Activated T-cell treated with anti-CD3 and anti-CD28 coated beads, Interleukin-2, amount 50 U/mL, for 48 hours (primary cell): Measurements from ENCODE around the gene EHD4.

Experiments
- DNase-seq, 2 experiments: peaks; one replicate each; pipeline ENCODE4 v3.0.0-alpha.2; 2020

The EHD4 gene

DNA sequence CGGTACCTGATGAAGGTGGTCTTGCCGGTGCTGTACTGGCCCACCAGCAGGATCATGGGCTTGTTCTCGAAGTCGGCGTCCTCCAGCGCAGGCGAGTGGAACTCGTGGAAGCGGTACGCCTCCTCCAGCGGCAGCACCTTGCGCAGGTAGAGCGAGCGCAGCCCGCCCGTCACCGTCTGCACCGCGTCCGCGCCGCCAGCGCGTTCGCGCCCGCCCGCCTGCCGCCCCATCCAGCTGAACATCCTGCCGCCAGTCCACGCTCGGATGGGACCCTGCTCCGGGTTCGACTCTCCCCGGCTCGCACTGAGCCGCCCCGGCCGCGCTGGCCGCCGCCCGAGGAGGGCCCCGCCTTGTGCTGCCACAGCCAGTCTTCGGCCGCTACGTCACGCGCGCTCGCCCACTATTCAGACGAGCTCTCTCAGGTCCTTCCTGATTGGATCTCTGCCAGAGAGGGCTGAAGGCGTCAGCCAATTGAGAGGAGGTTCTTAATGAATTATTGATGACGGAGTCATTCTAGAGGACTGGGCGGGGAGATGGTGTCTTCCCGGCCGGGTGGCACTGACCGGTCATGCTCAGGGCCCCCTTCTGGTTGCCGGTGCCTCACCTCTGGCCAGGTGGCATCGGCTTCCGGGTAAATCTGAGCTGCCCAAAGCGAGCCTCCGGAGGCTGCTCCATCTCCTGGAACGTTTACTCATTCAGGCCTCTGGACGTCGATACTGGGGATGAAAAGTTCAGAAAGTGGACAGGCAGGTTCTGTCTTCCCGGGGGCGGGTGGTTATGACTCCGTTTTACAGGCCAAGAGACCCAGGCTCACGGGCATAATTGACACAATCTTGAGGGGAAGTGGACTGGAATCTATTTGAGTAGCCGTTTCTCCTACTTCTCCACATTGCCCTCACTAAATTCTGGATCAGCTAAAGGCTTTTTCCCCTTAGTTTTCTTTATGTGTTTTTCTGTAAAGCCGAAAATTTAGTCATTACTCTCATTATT, at the start of gene EHD4:
Gene EHD4 (minus strand): TSS at position 305 of the 990 bp plus-strand sequence. CDS start 63 bp downstream, at position 242.
- DNase-seq: peak; percentile 96

- DNase-seq: no peak
Observed at GRCh38 chr15:42021593-42021992, 49.2 kb upstream of the EHD4 start.

- no peak for DNase-seq
Observed at GRCh38 chr15:42020713-42021273, 48.4 kb upstream of the EHD4 start, which contains the start of gene PLA2G4E. Gene PLA2G4E, minus strand, starts transcription at chr15:42021042. Its CDS starts 12 bp downstream, at chr15:42021030.

GRCh38 chr15:42018306-42019224, 46.2 kb upstream of the EHD4 start:
- DNase-seq: no peak

DNA sequence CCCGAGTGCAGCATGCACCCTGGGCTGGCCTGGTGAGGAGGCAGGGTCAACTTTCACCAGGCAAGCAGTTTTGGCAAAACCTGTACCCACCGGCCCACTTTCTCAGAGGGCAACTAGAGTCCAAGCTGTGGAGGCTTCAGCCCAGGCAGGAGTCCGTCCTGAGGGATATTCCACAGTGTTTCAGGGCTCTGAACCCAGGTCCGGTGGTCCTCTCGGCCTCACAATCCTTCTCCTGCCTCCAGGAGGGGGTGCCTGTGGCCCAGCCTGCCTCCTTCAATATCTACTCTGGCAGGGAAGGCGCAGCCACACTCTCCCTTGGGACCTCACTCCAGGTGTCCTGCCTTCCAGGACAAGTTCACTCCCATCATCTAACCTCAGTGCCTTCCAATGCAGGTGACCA, 44.6 kb upstream of the EHD4 start:
- DNase-seq: no peak

DNA sequence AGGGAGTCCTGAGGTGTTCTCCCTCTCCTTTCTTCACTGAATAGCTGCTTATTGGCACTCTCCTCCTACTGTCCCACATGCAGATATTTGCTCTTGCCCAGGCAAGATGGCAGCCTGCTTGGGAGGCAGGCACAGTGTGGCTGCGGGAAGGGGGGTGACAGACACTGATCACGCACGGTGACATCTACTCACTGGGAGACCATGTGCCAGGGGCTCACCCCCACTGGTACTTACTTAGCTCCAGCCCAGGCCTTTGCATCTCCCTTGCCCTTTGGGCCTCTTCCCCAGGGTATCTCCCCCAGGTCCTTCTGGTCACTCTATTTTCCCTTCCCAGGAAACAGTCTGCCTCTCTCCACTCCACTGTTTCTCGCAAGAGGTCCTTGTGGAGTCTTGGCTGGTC, 42.0 kb upstream of the EHD4 start:
- no peak for DNase-seq

DNA sequence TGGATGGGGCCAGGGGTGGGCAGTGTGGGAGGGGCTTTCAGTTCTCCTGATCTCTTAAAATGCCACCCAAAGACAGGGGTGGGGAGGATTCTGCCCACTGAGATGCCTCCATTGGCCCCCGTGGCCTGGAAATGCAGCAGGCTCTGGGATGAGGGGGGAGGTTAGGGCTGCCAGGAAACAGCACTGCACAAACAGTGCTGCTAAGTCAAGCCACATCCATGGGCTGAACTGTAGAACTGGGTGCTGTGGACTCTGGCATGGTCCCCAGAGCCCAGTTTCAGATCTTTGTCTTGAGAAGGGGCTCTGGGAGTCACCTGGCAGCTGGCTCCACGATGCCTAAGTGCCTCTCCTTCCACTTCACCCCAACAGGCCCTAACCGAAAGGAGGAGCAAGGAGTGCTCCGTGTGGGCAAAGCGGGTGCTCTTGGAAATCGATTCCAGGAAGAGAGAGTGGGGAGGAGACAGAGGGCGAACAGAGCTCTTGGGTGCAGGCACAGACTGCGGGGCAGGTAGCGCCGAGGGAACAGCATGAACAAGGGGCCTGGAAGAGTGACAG, 40.6 kb upstream of the EHD4 start:
- DNase-seq: no peak

DNA sequence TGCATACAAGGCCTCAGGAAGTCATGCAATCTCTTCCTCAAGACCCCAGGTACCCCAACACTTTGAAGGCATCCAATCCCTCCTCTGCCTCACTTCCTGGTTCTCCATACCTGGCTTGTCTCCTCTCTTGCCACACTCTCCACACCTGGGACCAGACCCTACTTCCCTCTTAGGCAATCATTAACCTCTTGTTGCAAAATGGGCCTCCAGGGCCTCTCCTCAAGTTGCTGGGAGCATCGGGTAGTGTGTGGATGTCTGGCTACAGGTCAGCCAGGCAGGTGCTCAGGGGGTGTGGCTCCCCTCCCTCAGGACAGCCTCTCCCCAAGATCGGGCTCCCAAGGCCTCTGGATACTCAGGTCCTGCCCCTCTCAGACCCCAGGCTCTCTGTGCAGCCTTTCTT, 39.9 kb upstream of the EHD4 start:
- no peak for DNase-seq

GRCh38 chr15:42011074-42011473, 38.7 kb upstream of the EHD4 start:
- DNase-seq: no peak

DNA sequence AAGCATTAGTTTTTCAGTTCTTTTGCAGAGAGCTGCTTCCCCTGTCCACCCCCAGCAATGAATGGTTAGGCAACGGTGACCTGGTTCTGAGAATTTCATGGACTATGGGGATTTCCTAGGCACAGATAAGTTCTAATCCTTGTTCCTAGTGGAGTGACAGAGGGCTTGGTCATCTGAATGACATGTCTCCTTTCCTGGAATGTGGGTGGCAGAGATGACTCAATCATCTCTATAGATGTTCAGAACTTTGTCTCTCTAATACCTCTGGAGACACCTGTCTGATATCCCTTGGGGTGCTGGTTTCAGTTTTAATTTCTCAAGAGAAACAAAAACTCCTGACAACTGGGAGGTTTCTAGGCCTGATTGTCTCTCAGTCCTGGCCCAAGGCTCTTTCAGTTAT, 38.1 kb upstream of the EHD4 start:
- DNase-seq: no peak

DNA sequence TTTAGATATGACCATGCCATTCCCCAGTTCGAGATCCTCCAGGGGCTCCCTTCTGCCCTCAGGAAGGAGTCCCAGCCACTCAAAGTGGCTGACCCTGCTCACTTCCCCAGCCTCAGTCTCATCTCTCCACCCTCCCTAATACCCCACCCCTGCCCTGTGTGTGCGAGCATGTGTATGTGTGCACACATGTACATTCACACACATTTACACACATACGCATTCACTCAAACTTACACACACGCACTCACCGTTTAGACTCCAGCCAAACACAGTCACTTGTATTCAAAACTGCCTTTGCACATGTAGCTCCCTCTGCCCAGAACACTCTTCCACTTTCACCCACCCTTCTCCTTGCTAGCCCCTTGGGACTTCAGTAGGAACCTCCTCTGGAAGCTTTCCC, 37.1 kb upstream of the EHD4 start:
- DNase-seq: no peak

DNA sequence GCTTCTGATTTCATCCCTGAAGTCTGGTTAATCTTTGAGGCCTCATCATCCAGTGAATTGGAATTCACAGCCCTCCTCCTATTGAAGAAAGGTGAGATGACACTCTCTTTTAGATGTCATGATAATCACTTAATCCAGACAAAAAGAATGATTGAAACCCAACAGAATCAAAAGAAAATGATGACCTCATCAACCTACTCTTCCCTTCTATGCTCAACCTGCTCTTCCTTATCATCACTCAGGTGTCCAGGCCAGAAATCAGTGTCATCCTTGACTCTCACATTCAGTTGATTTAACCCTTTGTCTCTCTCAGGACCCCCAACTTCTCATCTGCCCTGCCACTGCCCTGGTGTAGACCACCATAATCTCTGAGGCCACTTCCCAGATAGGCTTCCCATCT, 36.7 kb upstream of the EHD4 start:
- DNase-seq: no peak

DNA sequence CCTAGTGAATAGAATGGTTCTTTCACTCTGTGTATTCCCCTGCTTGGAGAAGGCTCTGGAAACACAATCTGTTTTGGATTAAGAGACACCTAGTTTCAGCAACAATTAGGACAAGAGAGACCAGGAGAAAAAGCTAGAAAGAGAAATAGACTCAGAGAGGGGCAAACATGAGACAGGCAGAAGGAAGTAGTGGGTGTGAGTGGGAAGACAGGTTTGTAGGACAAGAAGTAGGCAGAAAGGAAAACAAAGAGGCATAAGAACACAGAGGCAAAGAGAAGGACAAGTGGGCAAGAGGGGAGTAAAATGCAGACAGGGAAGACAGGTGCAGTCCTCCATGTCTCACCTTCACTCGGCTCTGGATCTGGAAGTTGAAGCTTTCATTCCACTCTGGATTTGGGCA, 35.0 kb upstream of the EHD4 start:
- no peak for DNase-seq

GRCh38 chr15:42002333-42002732, 30.0 kb upstream of the EHD4 start:
- DNase-seq: no peak

DNA sequence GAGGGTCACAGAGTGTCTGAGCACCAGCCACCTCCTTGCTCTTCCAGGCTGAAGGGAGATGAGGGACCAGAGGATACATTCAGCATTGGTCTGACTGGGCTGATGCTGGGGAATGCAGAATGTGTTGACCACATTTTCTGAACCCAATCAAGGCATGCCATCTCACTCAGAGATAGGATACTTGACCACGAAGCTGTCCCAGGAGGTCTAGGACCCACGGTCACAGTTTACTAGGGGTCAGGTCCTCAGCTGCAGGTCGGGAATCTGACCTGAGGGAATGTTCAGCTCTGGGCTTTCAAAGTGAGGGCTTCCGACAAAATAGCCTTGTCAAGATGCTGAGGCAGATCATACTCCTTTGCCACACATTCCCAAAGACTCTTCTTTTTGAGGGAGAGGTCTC, 28.9 kb upstream of the EHD4 start:
- DNase-seq: no peak

DNA sequence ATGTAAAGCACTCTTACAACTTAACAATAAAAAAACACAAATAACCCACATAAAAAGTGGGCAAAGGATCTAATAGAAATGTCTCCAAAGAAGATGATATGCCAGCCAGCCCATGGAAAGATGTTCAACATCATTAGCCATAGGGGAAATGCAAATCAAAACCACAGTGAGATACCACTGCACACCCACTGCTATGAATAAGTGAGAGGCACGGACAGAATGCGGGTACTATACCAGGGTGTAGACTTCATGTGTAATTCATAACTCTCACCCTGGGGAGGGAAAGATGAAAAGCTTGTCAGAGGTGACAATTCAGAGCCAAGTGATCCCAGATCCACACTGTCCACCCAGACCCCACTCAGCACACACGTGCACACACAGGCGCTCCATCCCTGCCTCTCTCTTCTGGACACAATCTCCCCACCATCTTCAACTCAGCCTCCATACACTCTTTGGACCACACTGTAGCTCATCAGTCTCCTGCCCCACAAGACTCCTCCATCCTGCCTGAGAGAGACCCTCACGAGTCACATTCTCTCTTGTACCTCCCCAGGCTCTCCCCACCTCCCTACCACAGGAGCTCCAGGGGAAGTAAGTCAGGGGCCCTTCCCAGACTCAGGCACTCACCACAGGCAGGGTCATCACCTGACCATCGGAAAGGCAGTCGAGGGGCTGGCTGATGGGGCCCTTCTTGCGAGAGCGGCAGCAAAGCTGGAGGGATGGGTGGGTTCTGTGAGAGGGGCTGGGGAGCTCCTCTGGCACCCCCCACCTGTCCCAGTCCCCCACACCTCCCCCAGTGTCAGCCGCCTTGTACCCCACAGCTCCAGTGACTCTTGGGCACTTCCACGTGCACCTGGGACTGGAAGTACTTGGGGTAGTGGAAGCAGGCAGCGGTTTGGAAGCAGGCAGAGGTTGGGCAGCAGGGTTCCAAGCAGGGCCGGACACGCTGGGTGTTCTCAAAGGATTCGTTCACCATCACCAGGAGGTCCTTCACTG, 27.2 kb upstream of the EHD4 start:
- no peak for DNase-seq

GRCh38 chr15:41997845-41998244, 25.5 kb upstream of the EHD4 start:
- DNase-seq: no peak

DNA sequence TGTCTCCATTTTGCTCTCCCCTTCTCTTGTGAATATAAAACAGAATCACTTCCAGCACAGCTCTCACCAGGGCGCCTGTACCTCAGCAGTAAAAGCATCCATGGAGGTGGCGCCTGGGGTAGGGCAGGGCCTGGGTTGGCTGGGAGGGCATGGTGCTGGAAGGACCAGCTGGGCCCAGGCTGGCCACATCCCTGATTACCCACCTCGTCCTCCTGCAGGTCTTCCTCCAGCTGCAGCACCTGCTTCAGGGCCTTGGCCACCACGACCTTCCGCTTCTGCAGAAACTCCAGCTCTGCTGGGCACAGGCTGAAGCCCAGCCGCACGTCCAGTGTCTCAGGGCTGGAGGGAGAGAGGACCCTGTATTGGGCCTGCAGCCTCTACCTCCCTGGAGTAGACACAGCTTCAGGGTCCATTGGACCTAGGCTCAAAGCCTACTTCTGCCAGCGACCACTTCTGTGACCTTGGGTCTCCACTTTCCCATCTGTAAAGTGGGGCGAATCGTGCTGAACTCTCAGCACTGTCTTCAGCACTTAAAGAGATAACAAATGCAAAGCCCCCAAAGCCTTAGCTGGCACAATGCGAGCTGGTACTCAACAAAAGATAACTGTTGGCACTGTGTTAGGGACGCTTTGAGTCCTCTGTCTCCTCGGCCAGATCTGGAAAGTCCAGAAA, 24.7 kb upstream of the EHD4 start:
- DNase-seq: no peak

GRCh38 chr15:41996376-41996775, 24.0 kb upstream of the EHD4 start:
- no peak for DNase-seq

- DNase-seq: no peak
Observed at GRCh38 chr15:41995476-41995855, 23.1 kb upstream of the EHD4 start.
